ENCODE results near the gene NCMAP. TPM values are rescaled to one million over a fixed set of nuclear protein-coding genes. Genes with fewer than 3 reads are reported as not detected.

Gene NCMAP
- total RNA-seq, 1 donor from 2014 or later = 9.2 TPM

DNA sequence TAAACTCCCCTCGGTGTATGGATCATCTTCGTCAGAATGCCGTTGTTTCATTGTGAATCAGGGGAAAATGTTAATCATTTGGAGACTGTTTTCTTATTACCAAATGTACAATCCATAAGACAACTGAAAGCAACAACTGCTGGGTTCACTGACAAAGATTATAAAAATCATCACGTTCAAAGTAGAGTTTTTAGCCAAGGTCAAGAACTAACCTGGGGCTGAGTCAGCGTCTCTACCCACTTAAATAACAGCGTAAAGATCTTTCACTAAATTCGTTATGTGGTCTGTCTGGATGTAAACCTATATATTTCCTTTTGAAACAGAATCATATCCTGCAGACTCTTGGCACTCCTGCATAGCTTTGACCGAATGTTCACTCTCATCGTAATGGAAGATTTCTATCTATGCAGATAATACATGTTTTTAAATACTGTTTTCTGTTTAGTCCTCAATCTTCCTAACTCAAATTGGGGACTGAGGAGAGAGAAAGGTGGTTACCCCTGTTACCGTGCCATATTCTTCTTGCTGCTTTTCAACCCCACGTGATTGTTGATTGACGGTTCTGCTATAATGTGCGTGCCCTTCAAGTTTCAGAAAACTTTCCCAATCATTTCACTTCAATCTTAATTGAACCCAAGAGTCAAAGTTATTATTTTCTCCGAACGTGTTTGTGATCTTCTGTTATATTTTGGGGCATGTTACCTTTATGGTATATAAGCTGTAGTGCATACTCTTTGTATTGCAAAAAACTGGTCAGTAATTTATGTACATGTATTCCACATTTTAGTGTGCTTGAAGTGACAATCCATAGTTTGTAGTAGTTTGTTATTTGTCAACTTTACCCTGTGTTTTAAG is 15.6 kb upstream of the NCMAP start:
- peaks cover 8% of the 10 kb centered on the region for H3K36me3 ChIP-seq
- ATAC-seq = no peak
- H3K9me3 ChIP-seq = no peaks in the 10 kb centered on the region
- intact Hi-C loops (cut with DNase I) = no loop called here
- TF ChIP-seq, protein P1, sequence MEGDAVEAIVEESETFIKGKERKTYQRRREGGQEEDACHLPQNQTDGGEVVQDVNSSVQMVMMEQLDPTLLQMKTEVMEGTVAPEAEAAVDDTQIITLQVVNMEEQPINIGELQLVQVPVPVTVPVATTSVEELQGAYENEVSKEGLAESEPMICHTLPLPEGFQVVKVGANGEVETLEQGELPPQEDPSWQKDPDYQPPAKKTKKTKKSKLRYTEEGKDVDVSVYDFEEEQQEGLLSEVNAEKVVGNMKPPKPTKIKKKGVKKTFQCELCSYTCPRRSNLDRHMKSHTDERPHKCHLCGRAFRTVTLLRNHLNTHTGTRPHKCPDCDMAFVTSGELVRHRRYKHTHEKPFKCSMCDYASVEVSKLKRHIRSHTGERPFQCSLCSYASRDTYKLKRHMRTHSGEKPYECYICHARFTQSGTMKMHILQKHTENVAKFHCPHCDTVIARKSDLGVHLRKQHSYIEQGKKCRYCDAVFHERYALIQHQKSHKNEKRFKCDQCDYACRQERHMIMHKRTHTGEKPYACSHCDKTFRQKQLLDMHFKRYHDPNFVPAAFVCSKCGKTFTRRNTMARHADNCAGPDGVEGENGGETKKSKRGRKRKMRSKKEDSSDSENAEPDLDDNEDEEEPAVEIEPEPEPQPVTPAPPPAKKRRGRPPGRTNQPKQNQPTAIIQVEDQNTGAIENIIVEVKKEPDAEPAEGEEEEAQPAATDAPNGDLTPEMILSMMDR (IDR thresholded peaks at IDR 0.05) = no peak
- H3K4me1 ChIP-seq = peaks cover 8% of the 10 kb centered on the region
- H3K4me3 ChIP-seq = no peak overlapping the region
- H3K27me3 ChIP-seq (ENCODE audit: low read depth) = no peaks in the 10 kb centered on the region
- peak overlapping the region; percentile 34 for H3K27ac ChIP-seq
- no peak for DNase-seq

DNA sequence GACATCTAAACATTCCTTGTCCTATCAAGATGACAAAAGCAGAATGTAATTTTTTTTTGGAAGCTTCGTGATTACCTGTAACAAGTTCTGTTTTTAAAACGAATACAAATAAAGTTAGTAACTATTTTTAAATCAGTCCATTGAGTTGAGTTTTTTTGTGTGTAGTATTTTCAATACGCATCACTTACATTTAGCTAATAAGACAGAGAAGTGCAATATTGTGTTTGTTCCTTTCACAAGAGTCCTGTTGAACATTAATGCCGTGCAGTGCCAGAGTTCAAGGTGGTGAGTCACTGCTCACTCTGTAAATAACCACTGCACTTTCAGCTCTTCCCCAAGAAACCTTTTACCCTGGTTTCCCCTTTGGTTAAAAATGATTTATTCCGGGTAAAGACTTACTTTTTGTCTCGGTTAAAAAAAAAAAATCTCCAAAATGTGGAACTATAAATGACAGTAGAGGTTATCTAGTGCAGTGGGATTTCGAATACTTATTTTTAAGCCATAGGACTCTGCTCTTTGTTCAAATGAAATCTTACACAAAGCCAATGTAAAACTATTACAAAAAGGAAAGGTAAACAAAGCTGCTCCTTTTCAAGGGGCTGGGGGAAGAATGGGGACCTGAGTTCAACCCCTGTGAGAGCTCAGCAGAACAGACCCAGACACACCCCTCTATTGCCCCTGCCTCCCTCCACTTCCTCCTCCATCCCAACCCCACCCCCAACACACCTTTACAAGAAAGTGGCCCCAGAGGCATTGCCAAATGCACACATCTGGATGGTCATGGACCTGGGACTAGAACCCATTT is 14.8 kb upstream of the NCMAP start:
- ATAC-seq (peak; percentile 92 to 96), DNase-seq (no peak)
- Histone ChIP-seq H3K9me3 (no peaks in the 10 kb centered on the region), H3K4me1 (peaks cover 8% of the 10 kb centered on the region), H3K27me3 (ENCODE audit: low read depth) (no peaks in the 10 kb centered on the region), H3K4me3 (no peak overlapping the region), H3K27ac (peak overlapping the region; percentile 34), H3K36me3 (no peaks in the 10 kb centered on the region)
- intact Hi-C loops (cut with DNase I) = no loop called here
- TF ChIP-seq, protein P1 (IDR thresholded peaks at IDR 0.05) = no peak

DNA sequence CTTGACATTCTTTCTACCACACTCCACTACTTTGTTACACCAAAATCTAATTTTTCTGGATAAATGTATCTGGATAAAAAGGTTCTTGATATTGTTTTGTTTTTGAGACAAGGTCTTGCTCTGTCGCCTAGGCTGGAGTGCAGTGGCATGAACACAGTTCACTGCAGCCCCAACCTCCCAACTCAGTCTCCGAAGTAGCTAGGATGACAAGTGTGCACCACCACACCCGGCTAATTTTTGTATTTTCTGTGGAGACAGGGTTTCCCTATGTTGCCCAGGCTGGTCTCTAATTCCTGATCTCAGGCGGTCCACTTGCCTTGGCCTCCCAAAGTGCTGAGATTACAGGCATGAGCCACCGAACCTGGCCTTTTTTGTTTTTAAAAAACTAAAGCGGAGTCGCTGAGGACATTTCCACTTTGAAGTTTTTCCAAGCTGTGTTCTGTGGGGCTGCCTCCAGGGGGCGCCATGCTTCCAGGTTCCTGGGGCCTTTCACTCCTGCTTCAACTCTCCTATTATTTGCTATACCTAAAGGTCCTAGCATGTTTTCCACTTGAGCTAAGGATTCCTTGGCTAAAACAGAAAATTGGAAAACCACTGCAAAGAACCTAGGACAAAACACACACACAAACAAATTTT is 14.1 kb upstream of the NCMAP start:
- no peak overlapping the region for H3K4me3 ChIP-seq
- no peaks in the 10 kb centered on the region for H3K27me3 ChIP-seq (ENCODE audit: low read depth)
- DNase-seq = no peak
- intact Hi-C loops (cut with DNase I) = no loop called here
- peak; percentile 75 to 83 for ATAC-seq
- TF ChIP-seq, protein P1 (IDR thresholded peaks at IDR 0.05) = peak; percentile 51
- H3K4me1 ChIP-seq = peaks cover 8% of the 10 kb centered on the region
- H3K9me3 ChIP-seq = no peaks in the 10 kb centered on the region
- H3K27ac ChIP-seq = peak overlapping the region; percentile 34
- no peaks in the 10 kb centered on the region for H3K36me3 ChIP-seq

DNA sequence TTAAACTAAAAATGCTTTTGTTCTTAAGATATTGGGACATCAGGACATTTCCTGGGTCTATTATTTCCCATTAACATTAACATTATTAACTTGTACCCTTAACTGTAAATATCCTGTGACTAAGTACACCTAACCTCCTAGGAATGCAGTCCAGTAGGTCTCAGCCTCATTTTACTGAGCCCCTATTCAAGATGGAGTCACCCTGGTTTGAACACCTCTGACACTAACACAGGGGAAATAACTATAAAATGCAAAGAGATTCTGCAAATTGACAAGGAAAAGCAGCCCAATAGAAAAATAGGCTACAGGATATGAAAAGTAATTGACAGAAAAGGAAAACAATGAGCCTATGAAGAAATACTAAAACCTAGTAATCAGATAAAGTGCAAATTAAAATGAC is 11.6 kb upstream of the NCMAP start:
- TF ChIP-seq, protein P1 (IDR thresholded peaks at IDR 0.05) = no peak
- Histone ChIP-seq H3K27ac (no peak overlapping the region), H3K36me3 (no peaks in the 10 kb centered on the region), H3K9me3 (no peaks in the 10 kb centered on the region), H3K4me1 (peaks cover 8% of the 10 kb centered on the region), H3K27me3 (ENCODE audit: low read depth) (no peaks in the 10 kb centered on the region), H3K4me3 (no peak overlapping the region)
- intact Hi-C loops (cut with DNase I) = no loop called here
- no peak for ATAC-seq
- no peak for DNase-seq

DNA sequence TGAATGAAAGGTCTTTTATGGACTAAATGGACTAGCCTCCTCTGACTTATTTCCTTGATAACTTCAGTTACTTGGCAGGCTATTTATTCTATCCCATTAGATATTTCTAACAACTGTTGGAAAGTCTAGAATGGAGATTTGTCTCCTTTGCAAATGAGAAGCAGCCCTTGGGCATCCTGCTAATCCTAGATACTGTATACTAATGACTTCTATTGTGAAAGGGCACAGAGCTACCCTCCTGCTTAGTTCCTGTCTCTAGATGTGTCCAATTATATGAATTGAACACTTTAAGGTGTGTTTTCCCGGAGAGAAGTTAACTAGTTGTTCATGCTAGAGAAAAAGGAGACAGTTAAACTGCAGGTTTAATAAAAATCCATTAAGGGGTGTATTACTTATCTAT is 10.2 kb upstream of the NCMAP start:
- TF ChIP-seq, protein P1 (IDR thresholded peaks at IDR 0.05) = no peak
- Histone ChIP-seq H3K27me3 (ENCODE audit: low read depth) (no peaks in the 10 kb centered on the region), H3K4me3 (no peak overlapping the region), H3K36me3 (no peaks in the 10 kb centered on the region), H3K27ac (no peak overlapping the region), H3K9me3 (no peaks in the 10 kb centered on the region), H3K4me1 (peaks cover 8% of the 10 kb centered on the region)
- intact Hi-C loops (cut with DNase I) = no loop called here
- no peak for ATAC-seq
- no peak for DNase-seq
